Purkinje cell (primary cell): ENCODE data around the gene SGPP1. TPM values are rescaled to one million over a fixed set of nuclear protein-coding genes. Genes with fewer than 3 reads are reported as not detected.

Source experiments
- polyA plus RNA-seq: library from polyadenylated mRNA; unstranded; fragments of >200 nt; fragmentation: Nextera tagmentation; gene quantifications from 2 replicates; pipeline ENCODE4 v1.2.1, GENCODE V29; 2014

SGPP1 gene
- 22.2 and 28.7 TPM in 2 replicates for polyA plus RNA-seq

DNA sequence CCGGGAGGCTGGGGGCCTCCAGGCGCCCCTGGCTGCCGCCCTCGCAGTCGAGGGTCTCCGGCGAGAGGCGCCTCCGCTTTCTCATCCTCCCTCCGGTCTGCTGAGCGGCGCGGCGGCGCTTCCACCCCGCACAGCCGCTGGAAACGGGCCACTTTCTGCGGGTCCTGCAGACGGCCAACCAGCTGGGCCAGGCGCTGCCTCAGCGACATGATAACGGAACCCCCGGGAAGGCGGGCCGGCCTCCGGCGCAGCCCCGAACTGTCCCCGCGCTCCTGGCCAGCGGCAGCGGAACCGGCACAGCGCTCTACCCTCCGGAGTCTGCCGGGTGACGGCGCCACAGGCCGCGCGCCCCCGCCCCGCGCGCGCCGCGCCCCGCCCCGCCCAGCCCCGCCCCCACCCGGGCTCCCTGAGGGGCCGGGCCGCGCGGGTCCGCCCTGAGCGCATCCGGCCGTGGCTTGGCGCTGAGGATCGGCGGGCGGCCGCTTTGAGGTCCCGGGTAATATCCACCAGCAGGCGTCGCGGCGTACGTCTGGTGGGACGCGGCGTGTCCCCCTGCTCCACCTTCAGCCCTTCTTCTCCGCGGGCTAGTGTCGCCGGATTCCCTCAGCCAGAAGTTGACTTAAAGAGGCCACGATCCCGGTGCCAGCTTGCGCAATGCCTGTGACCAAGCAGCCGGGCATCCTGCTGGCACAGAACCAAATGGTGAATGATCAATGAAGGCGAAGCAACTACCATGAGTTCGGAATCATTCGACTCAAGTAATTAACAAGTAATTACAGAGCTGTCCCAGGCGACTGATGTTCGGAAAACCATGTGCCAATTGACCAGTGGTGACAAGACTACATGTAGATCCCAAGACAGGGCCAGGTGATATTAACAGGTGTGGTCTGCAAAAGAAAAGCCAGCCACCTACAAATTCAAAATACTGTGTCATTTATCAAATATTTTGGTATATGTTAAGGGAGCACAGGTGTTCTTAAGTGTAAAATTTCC, at the start of gene SGPP1:
Gene SGPP1 (minus strand): TSS at position 330 of the 993 bp plus-strand sequence. CDS start 121 bp downstream, at position 209.

GRCh38 chr14:63641473-63642228, 86.2 kb downstream of the SGPP1 start, which contains the start of gene WDR89:
Gene WDR89 (minus strand): TSS chr14:63641871. CDS start chr14:63599942, 41,929 bp downstream.

Other genes starting within 250 kb of the SGPP1 start
- gene PPP2R5E, start 184.7 kb downstream of the SGPP1 start, polyA plus RNA-seq = 25.0 and 25.9 TPM in 2 replicates
- 8.9 and 12.6 TPM in 2 replicates for gene WDR89, start 86.2 kb downstream of the SGPP1 start, polyA plus RNA-seq
- 3.9 and 5.6 TPM in 2 replicates for gene SYNE2, start 124.9 kb upstream of the SGPP1 start, polyA plus RNA-seq